ENCODE measurements around the gene CENPO.
A peak's percentile ranks its signal among the peaks of the same experiment; 100 is the strongest.

The CENPO gene, protein sequence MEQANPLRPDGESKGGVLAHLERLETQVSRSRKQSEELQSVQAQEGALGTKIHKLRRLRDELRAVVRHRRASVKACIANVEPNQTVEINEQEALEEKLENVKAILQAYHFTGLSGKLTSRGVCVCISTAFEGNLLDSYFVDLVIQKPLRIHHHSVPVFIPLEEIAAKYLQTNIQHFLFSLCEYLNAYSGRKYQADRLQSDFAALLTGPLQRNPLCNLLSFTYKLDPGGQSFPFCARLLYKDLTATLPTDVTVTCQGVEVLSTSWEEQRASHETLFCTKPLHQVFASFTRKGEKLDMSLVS

DNA sequence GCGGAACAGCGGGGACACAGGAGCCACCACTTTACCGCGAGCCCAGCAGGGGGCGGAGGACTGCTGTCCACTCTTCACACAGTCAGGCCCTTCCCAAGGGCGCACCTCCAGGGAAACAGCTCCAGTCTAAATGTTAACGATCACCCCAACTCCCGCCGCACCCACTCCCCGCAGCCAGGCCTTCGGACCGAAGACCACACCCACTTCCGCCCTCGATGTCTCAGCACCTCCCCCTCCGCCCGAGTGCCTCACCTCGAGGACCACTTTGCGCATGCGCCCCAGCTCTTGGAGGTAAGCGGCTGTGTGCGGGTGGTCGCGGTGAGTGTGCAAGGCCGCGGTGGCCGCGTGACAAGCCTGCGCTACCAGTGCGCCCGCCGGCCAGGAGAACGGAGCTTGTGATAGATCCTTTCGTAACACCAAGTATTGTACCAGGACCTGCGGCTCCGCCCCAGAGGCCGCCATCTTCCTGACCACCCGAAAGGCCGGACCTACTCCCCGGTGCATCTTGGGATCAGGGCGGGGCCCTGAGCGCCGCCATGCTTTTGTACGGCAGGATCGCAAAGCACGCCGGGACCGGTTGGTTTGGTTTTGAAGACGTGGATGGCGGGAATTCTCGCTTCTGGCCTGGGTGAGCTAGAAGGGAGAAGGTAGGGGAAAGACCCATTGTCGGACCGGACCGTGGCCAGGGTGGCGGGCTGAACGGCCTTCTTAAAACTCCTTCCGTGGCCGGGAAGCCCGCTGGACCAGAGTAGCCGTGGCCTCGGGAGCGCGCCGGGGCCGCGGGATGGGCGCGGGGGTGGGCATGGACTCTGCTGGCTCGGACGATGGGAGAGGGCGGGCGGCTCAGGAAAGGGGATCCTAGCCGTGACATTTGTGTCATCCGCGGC is at the start of gene CENPO, which contains the start of gene PTRHD1:
TSS of gene CENPO (plus strand) at position 552 of the 887 bp plus-strand sequence. CDS start 495 bp downstream, outside the sequence.
TSS of gene PTRHD1 (minus strand) at position 518 of the 887 bp plus-strand sequence. CDS start at position 504, 14 bp downstream.
- no peaks in the 10 kb centered on the region for H3K27me3 Mint-ChIP-seq
- peak within 1 kb of the TSS; percentile 97 for H3K27ac Mint-ChIP-seq
- peaks cover 48% of the 10 kb centered on the region for H3K36me3 Mint-ChIP-seq
- peaks cover 44% of the 10 kb centered on the region for H3K4me1 Mint-ChIP-seq
- CTCF ChIA-PET: interaction anchor here (0.6 to 3.7 kb wide), 9 partner anchors 14 to 383 kb away, joined by 3 to 17 read pairs (median 3); no protein-coding TSS in a partner anchor
- H3K4me3 Mint-ChIP-seq: peak within 1 kb of the TSS; percentile 90
- peak; percentile 97 for DNase-seq
- H3K9me3 Mint-ChIP-seq: no peaks in the 10 kb centered on the region

DNA sequence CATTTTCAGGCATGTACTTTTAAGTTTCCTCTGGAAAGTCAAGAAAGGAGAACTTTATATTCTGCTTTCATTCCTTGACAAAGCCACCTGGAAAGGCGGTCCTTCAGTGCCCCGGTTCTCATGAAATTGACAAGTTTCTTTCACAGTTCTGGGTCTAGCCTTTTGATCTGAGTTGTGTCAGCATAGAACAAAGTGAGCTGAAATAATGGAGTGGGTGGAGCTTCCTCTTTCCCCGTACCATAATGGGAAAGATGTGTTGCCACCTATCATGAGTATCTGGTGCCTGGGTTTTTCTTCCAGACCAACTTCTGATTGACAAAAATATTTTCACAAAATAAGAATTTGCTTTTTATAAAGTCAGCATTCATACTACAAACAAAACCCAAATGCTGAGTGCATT is 49.3 kb upstream of the CENPO start:
- Mint-ChIP-seq H3K27ac (no peak overlapping the region), H3K27me3 (no peaks in the 10 kb centered on the region), H3K4me3 (no peak overlapping the region), H3K9me3 (no peaks in the 10 kb centered on the region), H3K4me1 (peaks cover 8% of the 10 kb centered on the region), H3K36me3 (peaks cover 13% of the 10 kb centered on the region)
- CTCF ChIA-PET: no interaction called here
- DNase-seq: no peak

DNA sequence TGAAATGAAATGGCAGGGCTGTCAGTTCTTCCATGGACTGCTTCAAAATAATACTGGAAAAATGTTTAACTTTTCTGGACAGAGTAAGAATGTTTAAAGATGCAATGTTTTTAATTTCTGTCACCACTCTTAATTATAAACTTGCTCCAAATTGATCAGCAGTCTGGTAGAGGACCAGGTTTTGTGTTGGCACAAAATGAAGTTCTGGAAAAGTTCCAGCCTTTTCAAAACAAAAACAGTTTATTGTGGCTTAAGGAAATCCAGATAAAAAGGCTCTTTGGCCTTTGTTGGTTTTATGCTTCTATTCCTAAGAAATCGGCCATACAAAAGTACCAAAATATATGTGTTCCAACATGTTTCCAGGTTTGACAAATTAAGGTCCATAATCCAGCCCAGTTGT is 48.9 kb upstream of the CENPO start:
- Mint-ChIP-seq H3K4me1 (peaks cover 8% of the 10 kb centered on the region), H3K27ac (no peak overlapping the region), H3K36me3 (peaks cover 13% of the 10 kb centered on the region), H3K9me3 (no peaks in the 10 kb centered on the region), H3K4me3 (no peak overlapping the region), H3K27me3 (no peaks in the 10 kb centered on the region)
- DNase-seq: no peak
- CTCF ChIA-PET: no interaction called here

DNA sequence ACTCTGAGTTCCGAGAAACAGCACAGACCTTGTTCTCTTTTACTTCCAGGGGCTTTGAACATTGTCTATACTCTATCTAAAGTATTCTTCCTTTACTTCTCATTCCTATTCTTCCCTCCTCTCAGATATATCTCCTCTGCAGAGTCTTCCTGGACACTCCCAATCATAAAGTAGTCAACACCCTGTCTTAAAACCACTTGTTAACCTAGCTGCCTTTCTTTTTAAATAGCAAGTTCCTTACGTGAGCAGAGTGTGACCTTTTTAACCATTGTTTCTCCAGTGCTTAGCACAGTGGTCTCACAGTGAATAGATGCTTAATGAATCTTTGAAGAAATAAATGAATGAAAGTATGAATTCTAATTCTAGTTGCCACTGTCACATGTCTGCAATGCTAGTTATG is 47.4 kb upstream of the CENPO start:
- H3K4me3 Mint-ChIP-seq: no peak overlapping the region
- CTCF ChIA-PET: no interaction called here
- DNase-seq: no peak
- H3K27me3 Mint-ChIP-seq: no peaks in the 10 kb centered on the region
- peaks cover 13% of the 10 kb centered on the region for H3K36me3 Mint-ChIP-seq
- H3K27ac Mint-ChIP-seq: no peak overlapping the region
- H3K4me1 Mint-ChIP-seq: peaks cover 8% of the 10 kb centered on the region
- H3K9me3 Mint-ChIP-seq: no peaks in the 10 kb centered on the region

DNA sequence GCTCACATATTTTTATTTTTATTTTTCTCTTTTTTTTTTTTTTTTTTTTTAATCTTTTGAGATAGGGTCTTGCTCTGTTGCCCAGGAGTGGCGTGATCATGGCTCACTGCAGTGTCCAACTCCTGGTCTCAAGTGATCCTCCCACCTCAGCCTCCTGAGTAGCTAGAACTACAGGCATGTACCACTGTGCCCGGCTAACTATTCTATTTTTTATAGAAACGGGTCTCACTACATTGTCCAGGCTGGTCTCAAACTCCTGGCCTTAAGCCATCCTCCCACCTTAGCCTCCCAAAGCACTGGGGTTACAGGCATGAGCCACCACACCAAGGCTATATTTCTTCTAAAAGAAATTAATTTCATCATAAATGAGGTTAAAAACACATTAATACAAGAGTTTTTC is 45.9 kb upstream of the CENPO start:
- Mint-ChIP-seq H3K9me3 (no peaks in the 10 kb centered on the region), H3K36me3 (peaks cover 8% of the 10 kb centered on the region), H3K4me1 (peaks cover 8% of the 10 kb centered on the region), H3K27ac (no peak overlapping the region), H3K27me3 (no peaks in the 10 kb centered on the region), H3K4me3 (no peak overlapping the region)
- no peak for DNase-seq
- CTCF ChIA-PET: no interaction called here

DNA sequence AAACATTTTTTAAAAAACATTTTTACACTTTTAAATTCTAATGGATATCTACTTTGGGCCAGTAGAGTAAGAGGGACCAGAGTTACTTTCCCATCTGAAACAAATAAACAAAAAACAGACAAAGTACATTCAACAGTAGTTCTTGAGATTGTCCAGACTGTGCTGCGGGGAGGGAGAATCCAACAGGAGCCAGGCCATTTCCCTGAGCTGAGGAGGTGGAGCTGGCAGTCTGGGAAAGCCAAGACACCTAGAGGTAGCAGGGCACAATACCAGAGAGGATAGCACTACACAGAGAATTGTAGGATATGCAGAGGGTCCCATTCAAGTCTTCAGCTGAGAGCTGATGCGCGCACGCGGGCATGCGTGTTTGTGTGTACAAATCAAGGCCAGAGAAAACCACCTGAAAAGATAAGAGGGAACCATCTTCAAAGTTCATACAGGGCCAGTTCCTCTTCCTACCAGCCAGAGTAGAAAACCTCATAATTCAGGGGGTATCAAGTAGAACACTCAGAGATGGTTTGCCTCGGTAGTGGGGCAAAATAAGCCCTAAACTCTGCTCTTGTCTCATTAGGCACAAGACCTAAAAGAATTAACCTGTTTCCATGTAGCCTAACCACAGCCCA is 44.0 kb upstream of the CENPO start:
- CTCF ChIA-PET: no interaction called here
- Mint-ChIP-seq H3K4me1 (no peaks in the 10 kb centered on the region), H3K4me3 (no peak overlapping the region), H3K9me3 (no peaks in the 10 kb centered on the region), H3K36me3 (peaks cover 5% of the 10 kb centered on the region), H3K27ac (no peak overlapping the region), H3K27me3 (no peaks in the 10 kb centered on the region)
- no peak for DNase-seq

DNA sequence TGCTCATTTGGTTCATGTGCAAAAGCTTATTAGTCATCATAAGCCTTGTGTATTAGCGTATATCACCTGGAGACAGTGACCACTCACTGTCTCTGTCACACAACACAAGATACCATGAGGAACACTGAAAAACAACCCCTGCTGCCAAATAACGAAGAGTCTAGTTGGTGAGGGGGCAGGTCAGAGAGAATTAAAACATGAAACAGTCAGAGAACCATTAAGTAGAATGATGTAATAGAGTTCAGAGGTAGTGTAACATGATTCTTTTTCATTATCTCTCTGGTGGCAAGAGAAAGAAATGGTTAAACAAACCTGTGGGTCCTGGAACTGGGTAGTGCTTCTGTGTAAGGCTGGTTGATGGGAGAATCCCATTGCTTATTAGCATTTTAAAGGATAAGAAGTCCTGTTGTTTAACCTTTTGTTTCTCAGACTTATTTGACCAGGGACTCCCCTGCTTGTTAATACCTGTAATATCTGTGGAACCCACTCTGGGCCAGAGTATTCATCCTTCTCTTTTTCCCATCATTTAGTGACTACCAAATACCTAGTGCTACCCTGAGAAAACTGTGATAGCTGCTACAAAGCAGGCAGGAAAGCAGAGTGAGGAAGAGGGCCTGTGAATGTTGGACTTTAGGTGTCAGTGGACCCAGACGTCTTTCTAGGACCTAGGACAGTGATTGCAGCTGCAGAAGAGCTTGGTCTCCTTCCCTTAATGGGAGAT is 38.1 kb upstream of the CENPO start:
- Mint-ChIP-seq H3K4me3 (no peak overlapping the region), H3K27me3 (no peaks in the 10 kb centered on the region), H3K4me1 (no peaks in the 10 kb centered on the region), H3K9me3 (no peaks in the 10 kb centered on the region), H3K36me3 (peaks cover 9% of the 10 kb centered on the region), H3K27ac (no peak overlapping the region)
- CTCF ChIA-PET: no interaction called here
- no peak for DNase-seq

DNA sequence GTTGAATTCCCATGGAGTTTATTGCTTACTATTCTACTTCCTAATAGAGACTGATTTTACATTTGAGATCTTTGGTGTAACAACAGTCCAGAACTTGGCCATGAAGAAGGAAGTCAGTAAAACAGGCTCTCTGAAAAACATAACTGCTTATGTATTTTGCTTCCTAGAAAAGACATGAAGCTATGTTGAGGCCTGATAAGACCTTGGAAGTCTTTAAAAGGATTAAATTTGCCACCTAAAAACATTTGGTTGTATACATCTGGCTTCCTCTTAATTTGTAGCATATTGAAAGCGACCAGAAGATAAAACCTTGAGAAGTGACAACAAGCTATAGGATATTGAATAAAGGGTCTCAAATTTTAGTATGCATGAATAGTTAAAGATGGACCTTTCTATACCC is 36.4 kb upstream of the CENPO start:
- CTCF ChIA-PET: no interaction called here
- no peak overlapping the region for H3K27ac Mint-ChIP-seq

DNA sequence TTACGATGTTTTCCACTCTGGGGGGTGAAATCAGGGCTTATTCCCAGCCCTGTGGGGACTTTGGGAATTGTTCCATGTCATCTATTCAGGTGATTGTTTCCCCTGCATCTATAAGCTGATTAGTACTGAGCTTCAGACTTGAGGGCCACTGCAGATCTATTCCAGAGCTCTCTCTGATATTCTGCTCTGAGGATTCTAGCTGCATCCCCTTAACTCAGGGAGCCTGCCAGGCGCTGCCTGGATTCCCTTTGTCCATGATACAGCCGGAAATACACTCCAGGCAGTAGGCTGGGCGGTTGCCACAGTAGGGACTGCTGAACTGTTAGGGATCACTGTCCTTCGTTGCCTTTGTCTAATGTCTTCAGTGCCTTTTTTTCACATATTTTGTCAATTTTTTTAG is 31.4 kb upstream of the CENPO start:
- no peak overlapping the region for H3K27ac Mint-ChIP-seq
- H3K27me3 Mint-ChIP-seq: no peaks in the 10 kb centered on the region
- no peak overlapping the region for H3K4me3 Mint-ChIP-seq
- H3K4me1 Mint-ChIP-seq: peaks cover 10% of the 10 kb centered on the region
- no peaks in the 10 kb centered on the region for H3K9me3 Mint-ChIP-seq
- DNase-seq: no peak
- peaks cover 14% of the 10 kb centered on the region for H3K36me3 Mint-ChIP-seq
- CTCF ChIA-PET: no interaction called here

More for the DNA sequence above, 36.4 kb upstream of the CENPO start:
- no peaks in the 10 kb centered on the region for H3K9me3 Mint-ChIP-seq
- H3K4me1 Mint-ChIP-seq: no peaks in the 10 kb centered on the region
- no peaks in the 10 kb centered on the region for H3K27me3 Mint-ChIP-seq
- peaks cover 11% of the 10 kb centered on the region for H3K36me3 Mint-ChIP-seq
- H3K4me3 Mint-ChIP-seq: no peak overlapping the region
- no peak for DNase-seq

DNA sequence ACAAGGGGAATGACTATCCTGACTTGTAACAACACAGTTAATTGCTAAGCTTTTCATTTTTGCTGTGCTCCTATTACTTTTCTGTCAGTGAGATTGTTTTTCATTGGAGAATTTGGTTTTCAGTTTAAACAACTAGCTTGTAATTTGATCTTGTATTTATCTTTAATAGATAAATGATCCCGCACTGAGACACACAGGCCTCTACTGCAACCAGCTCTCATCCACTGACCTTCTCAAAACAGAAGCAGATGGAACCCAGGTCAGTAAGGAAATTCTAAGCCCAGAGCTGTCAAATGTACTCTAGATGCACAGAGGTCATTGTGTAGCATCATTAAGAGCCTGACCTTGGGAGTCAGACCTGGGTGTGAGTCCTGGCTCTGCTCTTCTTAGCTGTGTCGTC is 30.7 kb upstream of the CENPO start:
- no peak overlapping the region for H3K4me3 Mint-ChIP-seq
- peaks cover 10% of the 10 kb centered on the region for H3K4me1 Mint-ChIP-seq
- H3K27me3 Mint-ChIP-seq: no peaks in the 10 kb centered on the region
- H3K9me3 Mint-ChIP-seq: no peaks in the 10 kb centered on the region
- peaks cover 14% of the 10 kb centered on the region for H3K36me3 Mint-ChIP-seq
- CTCF ChIA-PET: no interaction called here
- no peak overlapping the region for H3K27ac Mint-ChIP-seq
- DNase-seq: no peak

DNA sequence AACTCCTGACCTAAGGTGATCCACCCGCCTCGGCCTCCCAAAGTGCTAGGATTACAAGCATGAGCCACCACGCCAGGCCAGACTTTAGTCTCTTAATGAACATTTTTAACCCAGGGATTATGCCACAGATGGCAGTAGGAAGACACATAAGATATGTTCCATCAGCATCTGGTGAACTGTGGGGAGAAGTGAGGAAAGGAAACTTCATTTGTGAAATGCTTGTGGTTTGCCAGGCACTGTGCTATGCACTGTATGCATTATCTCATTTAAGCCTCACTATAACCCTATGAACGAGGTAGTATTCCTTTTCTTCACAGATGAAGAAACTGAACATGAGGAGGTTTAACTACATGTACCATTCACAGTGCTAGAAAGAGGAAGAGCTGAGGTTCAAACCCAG is 29.4 kb upstream of the CENPO start:
- no peak for DNase-seq
- Mint-ChIP-seq H3K27ac (no peak overlapping the region), H3K4me1 (peaks cover 10% of the 10 kb centered on the region), H3K36me3 (peaks cover 14% of the 10 kb centered on the region), H3K4me3 (no peak overlapping the region), H3K9me3 (no peaks in the 10 kb centered on the region), H3K27me3 (no peaks in the 10 kb centered on the region)
- CTCF ChIA-PET: no interaction called here

DNA sequence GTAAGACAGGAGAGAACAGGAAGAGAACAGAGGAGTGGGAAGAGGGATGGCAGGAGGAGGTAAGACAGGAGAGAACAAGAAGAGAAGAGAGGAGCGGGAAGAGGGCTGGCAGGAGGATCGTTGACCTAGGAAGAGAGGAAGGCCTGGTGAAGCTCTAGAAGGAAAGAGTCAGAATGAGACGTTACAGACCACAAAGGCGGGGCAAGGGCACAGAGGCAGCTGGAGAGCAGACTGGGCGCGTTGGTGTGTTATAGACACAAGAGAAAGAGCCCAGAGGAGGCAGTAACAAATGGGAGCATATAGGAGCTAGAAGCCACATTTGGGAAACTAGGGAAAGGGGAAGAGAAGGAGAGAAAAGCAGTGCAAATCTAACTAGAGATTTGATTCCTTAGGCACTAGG is 26.6 kb upstream of the CENPO start:
- no peak for DNase-seq
- peaks cover 10% of the 10 kb centered on the region for H3K4me1 Mint-ChIP-seq
- H3K4me3 Mint-ChIP-seq: no peak overlapping the region
- no peaks in the 10 kb centered on the region for H3K9me3 Mint-ChIP-seq
- peak overlapping the region; percentile 9 for H3K27ac Mint-ChIP-seq
- peaks cover 16% of the 10 kb centered on the region for H3K36me3 Mint-ChIP-seq
- CTCF ChIA-PET: no interaction called here
- no peaks in the 10 kb centered on the region for H3K27me3 Mint-ChIP-seq

DNA sequence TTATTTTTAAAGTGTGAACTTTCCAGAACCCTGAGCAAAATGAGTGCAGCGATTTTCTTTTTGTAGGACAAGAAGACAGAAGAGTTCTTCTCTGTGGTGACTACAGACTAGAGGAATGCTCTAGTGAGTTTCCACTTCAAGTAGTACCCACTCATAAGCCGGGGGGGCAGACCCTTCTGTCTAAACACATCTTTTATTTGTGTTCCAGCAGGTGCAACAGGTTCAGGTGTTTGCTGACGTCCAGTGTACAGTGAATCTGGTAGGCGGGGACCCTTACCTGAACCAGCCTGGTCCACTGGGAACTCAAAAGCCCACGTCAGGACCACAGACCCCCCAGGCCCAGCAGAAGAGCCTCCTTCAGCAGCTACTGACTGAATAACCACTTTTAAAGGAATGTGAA is 25.2 kb upstream of the CENPO start:
- H3K36me3 Mint-ChIP-seq: peaks cover 16% of the 10 kb centered on the region
- no peak for DNase-seq
- H3K4me1 Mint-ChIP-seq: peaks cover 10% of the 10 kb centered on the region
- no peak overlapping the region for H3K4me3 Mint-ChIP-seq
- no peak overlapping the region for H3K27ac Mint-ChIP-seq
- H3K9me3 Mint-ChIP-seq: no peaks in the 10 kb centered on the region
- CTCF ChIA-PET: no interaction called here
- no peaks in the 10 kb centered on the region for H3K27me3 Mint-ChIP-seq

DNA sequence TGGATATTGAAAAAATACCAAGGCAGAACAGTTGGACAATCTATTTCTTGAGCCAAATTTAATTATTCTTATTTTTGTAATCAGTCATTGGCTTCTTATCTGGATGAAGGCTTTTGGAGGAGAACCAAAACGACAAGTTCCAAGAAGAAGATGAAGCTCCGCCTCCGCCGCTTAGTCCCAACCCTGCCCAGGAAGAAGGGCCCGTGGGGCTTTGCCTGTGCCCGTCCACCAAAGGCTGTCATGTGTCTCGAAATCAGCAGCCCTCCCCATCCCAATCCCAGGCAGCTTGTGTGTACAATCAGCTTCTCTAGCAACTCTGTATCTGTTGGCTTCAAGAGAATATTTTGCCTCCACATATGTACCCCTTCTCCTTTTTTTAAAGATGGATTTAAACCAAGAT is 24.6 kb upstream of the CENPO start:
- Mint-ChIP-seq H3K4me1 (peaks cover 10% of the 10 kb centered on the region), H3K27me3 (no peaks in the 10 kb centered on the region), H3K27ac (no peak overlapping the region), H3K36me3 (peaks cover 16% of the 10 kb centered on the region), H3K4me3 (no peak overlapping the region), H3K9me3 (no peaks in the 10 kb centered on the region)
- DNase-seq: no peak
- CTCF ChIA-PET: no interaction called here

Measured in activated naive CD4-positive, alpha-beta T cell treated with anti-CD3 and anti-CD28 coated beads, Interleukin-2, amount 10 ng/mL, durations not matched to agents 7 days and 5 days (primary cell).